Osteoblast (primary cell): ENCODE data around the gene EPHA4. TPM values are rescaled to one million over a fixed set of nuclear protein-coding genes. Genes with fewer than 3 reads are reported as not detected.

ENCODE experiments used
- DNase-seq: peaks from one replicate; pipeline ENCODE4 v3.0.0; 2011; ENCODE audit warnings: low spot score, mixed read lengths; ENCODE audit not compliant: insufficient read length; ENCODE audit errors: missing footprints
- H2AFZ ChIP-seq: 2 replicates; pipeline ENCODE4 v1.6.0; 2011; ENCODE audit warnings: mild to moderate bottlenecking, low read length
- H3K27ac ChIP-seq: 2 replicates; pipeline ENCODE4 v1.5.1; 2011; ENCODE audit warnings: mild to moderate bottlenecking, low read depth, low read length, moderate library complexity
- H3K27me3 ChIP-seq: 2 replicates; pipeline ENCODE4 v1.6.0; 2012; ENCODE audit warnings: mild to moderate bottlenecking, control low read depth, inconsistent platforms, low read length, moderate library complexity; ENCODE audit not compliant: insufficient read depth
- H3K36me3 ChIP-seq: 2 replicates; pipeline ENCODE4 v1.5.1; 2011; ENCODE audit warnings: mild to moderate bottlenecking, low read length, control low read depth, moderate library complexity; ENCODE audit not compliant: insufficient read depth
- H3K4me1 ChIP-seq: 2 replicates; pipeline ENCODE4 v1.5.1; 2011; ENCODE audit warnings: mild to moderate bottlenecking, low read length, control low read depth, moderate library complexity; ENCODE audit not compliant: insufficient read depth
- H3K4me2 ChIP-seq: 2 replicates; pipeline ENCODE4 v1.6.0; 2011; ENCODE audit warnings: mild to moderate bottlenecking, low read length; ENCODE audit not compliant: insufficient read depth
- H3K4me3 ChIP-seq: fragments of 200-600 bp; sonication (generic); 3 replicates; pipeline ENCODE4 v1.5.1; 2012; ENCODE audit warnings: mild to moderate bottlenecking, low read length, inconsistent platforms; ENCODE audit not compliant: insufficient read depth
- H3K79me2 ChIP-seq: 2 replicates; pipeline ENCODE4 v1.6.0; 2012; ENCODE audit warnings: mild to moderate bottlenecking, low read length, control low read depth, inconsistent platforms; ENCODE audit not compliant: insufficient read depth
- H3K9me3 ChIP-seq: 2 replicates; pipeline ENCODE4 v1.5.1; 2011; ENCODE audit warnings: low read depth, low read length, control low read depth
- H4K20me1 ChIP-seq: 2 replicates; pipeline ENCODE4 v1.6.0; 2012; ENCODE audit warnings: mild to moderate bottlenecking, low read length, control low read depth; ENCODE audit not compliant: insufficient read depth
- CTCF ChIP-seq: IDR thresholded peaks from 2 replicates; pipeline ENCODE4 v1.5.1; 2011; ENCODE audit warnings: mild to moderate bottlenecking, low read depth, low read length, moderate library complexity; ENCODE audit errors: extremely low read depth
- total RNA-seq: library from RNA; depleted of rRNA; stranded (reverse); fragments of >200 nt; gene quantifications from 2 replicates; pipeline ENCODE4 v1.2.3, GENCODE V29; 2012

Gene EPHA4
- total RNA-seq, 1 donor, result 15.9 TPM

GRCh38 chr2:221372907-221373306 lies 199.2 kb downstream of the EPHA4 start:
- Histone ChIP-seq H3K27ac (no peak overlapping the region), H3K79me2 (no peaks in the 10 kb centered on the region), H3K4me2 (no peak overlapping the region), H3K9me3 (no peaks in the 10 kb centered on the region), H4K20me1 (no peaks in the 10 kb centered on the region), H3K4me3 (no peak overlapping the region), H3K36me3 (no peaks in the 10 kb centered on the region), H3K27me3 (no peaks in the 10 kb centered on the region), H2AFZ (no peak overlapping the region), H3K4me1 (no peaks in the 10 kb centered on the region)
- no peak for TF ChIP-seq CTCF
- no peak for DNase-seq

GRCh38 chr2:221372159-221372884 lies 199.8 kb downstream of the EPHA4 start:
- Histone ChIP-seq H3K9me3 (no peaks in the 10 kb centered on the region), H3K4me3 (no peak overlapping the region)

DNA sequence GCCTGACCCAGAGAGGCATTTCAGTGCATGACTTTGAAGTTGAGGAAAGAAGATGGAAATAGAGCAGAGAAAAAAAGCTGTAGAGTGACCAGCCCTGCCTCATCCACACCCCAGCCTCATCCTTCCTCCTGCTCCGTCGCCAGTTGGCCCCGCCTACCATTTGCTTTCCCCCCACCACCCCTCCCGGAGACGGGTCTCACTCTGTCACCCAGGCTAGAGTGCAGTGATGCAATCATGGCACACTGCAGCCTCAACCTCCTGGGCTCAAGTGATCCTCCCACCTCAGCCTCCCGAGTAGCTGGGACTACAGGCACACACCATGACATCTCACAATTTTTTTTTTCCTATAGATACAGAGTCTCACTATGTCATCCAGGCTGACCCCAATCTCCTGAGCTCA lies 200.8 kb downstream of the EPHA4 start:
- Histone ChIP-seq H3K36me3 (no peaks in the 10 kb centered on the region), H3K4me3 (no peak overlapping the region), H4K20me1 (no peaks in the 10 kb centered on the region), H3K27ac (no peak overlapping the region), H3K4me2 (no peak overlapping the region), H2AFZ (no peak overlapping the region), H3K4me1 (no peaks in the 10 kb centered on the region), H3K79me2 (no peaks in the 10 kb centered on the region), H3K9me3 (no peaks in the 10 kb centered on the region), H3K27me3 (no peaks in the 10 kb centered on the region)
- no peak for DNase-seq
- TF ChIP-seq CTCF, result no peak

More at GRCh38 chr2:221372159-221372884, 199.8 kb downstream of the EPHA4 start:
- no peak overlapping the region for H3K4me2 ChIP-seq
- no peak for TF ChIP-seq CTCF
- H2AFZ ChIP-seq, result no peak overlapping the region
- no peak overlapping the region for H3K27ac ChIP-seq
- no peaks in the 10 kb centered on the region for H3K36me3 ChIP-seq
- no peaks in the 10 kb centered on the region for H4K20me1 ChIP-seq
- H3K4me1 ChIP-seq, result no peaks in the 10 kb centered on the region
- no peaks in the 10 kb centered on the region for H3K27me3 ChIP-seq
- DNase-seq, result peak; percentile 26
- H3K79me2 ChIP-seq, result no peaks in the 10 kb centered on the region

- Histone ChIP-seq H3K36me3 (no peaks in the 10 kb centered on the region), H3K9me3 (no peaks in the 10 kb centered on the region), H3K27me3 (no peaks in the 10 kb centered on the region), H2AFZ (no peak overlapping the region), H3K4me1 (no peaks in the 10 kb centered on the region), H4K20me1 (no peaks in the 10 kb centered on the region), H3K27ac (no peak overlapping the region), H3K4me3 (no peak overlapping the region), H3K79me2 (no peaks in the 10 kb centered on the region), H3K4me2 (no peak overlapping the region)
- no peak for TF ChIP-seq CTCF
- no peak for DNase-seq
Measured at GRCh38 chr2:221370857-221371211, 201.3 kb downstream of the EPHA4 start.
